ENCODE data around the gene KCNJ15. TPM values are rescaled to one million over a fixed set of nuclear protein-coding genes. Genes with fewer than 3 reads are reported as not detected.

KCNJ15 gene
- total RNA-seq, 2 donors from 2014 or later: not detected

GRCh38 chr21:38239672-38240071, 17.1 kb upstream of the KCNJ15 start:
- no peaks in the 10 kb centered on the region for H3K36me3 ChIP-seq (ENCODE audit: control insufficient read depth, insufficient read depth, low read length)

GRCh38 chr21:38240129-38240528, 16.7 kb upstream of the KCNJ15 start:
- no peak for TF ChIP-seq CTCF (conservative IDR thresholded peaks at IDR 0.05)
- Mint-ChIP-seq H3K4me3 (no peak overlapping the region), H3K9me3 (no peaks in the 10 kb centered on the region), H3K27me3 (ENCODE audit: insufficient read depth) (no peaks in the 10 kb centered on the region), H3K4me1 (peaks cover 5% of the 10 kb centered on the region), H3K27ac (no peak overlapping the region), H3K36me3 (ENCODE audit: low read depth) (no peaks in the 10 kb centered on the region)
- no peaks in the 10 kb centered on the region for H3K27me3 ChIP-seq (ENCODE audit: control insufficient read depth, insufficient read depth, low read length, poor library complexity, severe bottlenecking)
- 97% methylated on average over 1 of the region's 1 CpG; no CpG with 5 or more reads in 1 of the 2 experiments for WGBS, 2 experiments (ENCODE audit: insufficient coverage in 1 of 2, insufficient read length in 1 of 2)
- no peak overlapping the region for H3K4me3 ChIP-seq (ENCODE audit: low read length)
- no peaks in the 10 kb centered on the region for H3K36me3 ChIP-seq (ENCODE audit: control insufficient read depth, insufficient read depth, low read length)
- H3K9ac ChIP-seq (ENCODE audit: extremely low read depth, low read length, poor library complexity, severe bottlenecking): no peak overlapping the region
- H3K4me1 ChIP-seq (ENCODE audit: control insufficient read depth, insufficient read depth, low read length): no peaks in the 10 kb centered on the region
- H3K9me3 ChIP-seq (ENCODE audit: control insufficient read depth, low read length): no peaks in the 10 kb centered on the region
- no peak for DNase-seq
- H3K27ac ChIP-seq (ENCODE audit: low read depth, low read length): no peak overlapping the region

More at GRCh38 chr21:38239672-38240071, 17.1 kb upstream of the KCNJ15 start:
- Histone ChIP-seq H3K9me3 (ENCODE audit: control insufficient read depth, low read length) (no peaks in the 10 kb centered on the region), H3K27ac (ENCODE audit: low read depth, low read length) (no peak overlapping the region), H3K9ac (ENCODE audit: extremely low read depth, low read length, poor library complexity, severe bottlenecking) (no peak overlapping the region), H3K4me1 (ENCODE audit: control insufficient read depth, insufficient read depth, low read length) (no peaks in the 10 kb centered on the region), H3K4me3 (ENCODE audit: low read length) (no peak overlapping the region), H3K27me3 (ENCODE audit: control insufficient read depth, insufficient read depth, low read length, poor library complexity, severe bottlenecking) (no peaks in the 10 kb centered on the region)
- no peaks in the 10 kb centered on the region for H3K9me3 Mint-ChIP-seq
- H3K4me3 Mint-ChIP-seq: no peak overlapping the region
- no peak for DNase-seq
- no peaks in the 10 kb centered on the region for H3K27me3 Mint-ChIP-seq (ENCODE audit: insufficient read depth)
- no peak for TF ChIP-seq CTCF (conservative IDR thresholded peaks at IDR 0.05)
- H3K36me3 Mint-ChIP-seq (ENCODE audit: low read depth): no peaks in the 10 kb centered on the region
- H3K4me1 Mint-ChIP-seq: peaks cover 5% of the 10 kb centered on the region
- no peak overlapping the region for H3K27ac Mint-ChIP-seq
- WGBS, 2 experiments (ENCODE audit: insufficient coverage in 1 of 2, insufficient read length in 1 of 2): 91 to 100% methylated on average over 2 to 4 of the region's 4 CpGs

- H3K4me3 ChIP-seq (ENCODE audit: low read length): no peak overlapping the region
- H3K9me3 Mint-ChIP-seq: no peaks in the 10 kb centered on the region
Observed at GRCh38 chr21:38241029-38241740, 15.6 kb upstream of the KCNJ15 start.

More at GRCh38 chr21:38241029-38241740, 15.6 kb upstream of the KCNJ15 start:
- no peaks in the 10 kb centered on the region for H3K27me3 ChIP-seq (ENCODE audit: control insufficient read depth, insufficient read depth, low read length, poor library complexity, severe bottlenecking)
- no peaks in the 10 kb centered on the region for H3K36me3 ChIP-seq (ENCODE audit: control insufficient read depth, insufficient read depth, low read length)
- H3K27me3 Mint-ChIP-seq (ENCODE audit: insufficient read depth): no peaks in the 10 kb centered on the region
- no peaks in the 10 kb centered on the region for H3K36me3 Mint-ChIP-seq (ENCODE audit: low read depth)
- H3K9ac ChIP-seq (ENCODE audit: extremely low read depth, low read length, poor library complexity, severe bottlenecking): no peak overlapping the region
- WGBS, 2 experiments (ENCODE audit: insufficient coverage in 1 of 2, insufficient read length in 1 of 2): 92 to 100% methylated on average over 7 to 10 of the region's 10 CpGs
- peaks cover 5% of the 10 kb centered on the region for H3K4me1 Mint-ChIP-seq
- H3K27ac Mint-ChIP-seq: no peak overlapping the region
- H3K9me3 ChIP-seq (ENCODE audit: control insufficient read depth, low read length): no peaks in the 10 kb centered on the region
- no peaks in the 10 kb centered on the region for H3K4me1 ChIP-seq (ENCODE audit: control insufficient read depth, insufficient read depth, low read length)
- no peak for TF ChIP-seq CTCF (conservative IDR thresholded peaks at IDR 0.05)
- H3K27ac ChIP-seq (ENCODE audit: low read depth, low read length): no peak overlapping the region
- DNase-seq: no peak
- no peak overlapping the region for H3K4me3 Mint-ChIP-seq

Measured in endodermal cell (in vitro differentiated cells).